ENCODE data around the gene CTRL.
"Not testable (repeated sequence)": the region's sequence is repeated elsewhere in the genome, so short reads cannot be mapped to it uniquely, and the experiment has no call there.

CTRL gene

GRCh38 chr16:67940446-67941089 lies 8.9 kb upstream of the CTRL start:
- DNase-seq = no peak

GRCh38 chr16:67939507-67940445 lies 8.1 kb upstream of the CTRL start:
- DNase-seq = no peak

GRCh38 chr16:67937713-67938112 lies 6.1 kb upstream of the CTRL start:
- not testable (repeated sequence) for DNase-seq

- no peak for DNase-seq
Measured at GRCh38 chr16:67936880-67937605, 5.4 kb upstream of the CTRL start.

- peak; percentile 79 for DNase-seq
Measured at GRCh38 chr16:67936124-67936879, 4.6 kb upstream of the CTRL start, which contains the start of gene PSMB10. TSS of gene PSMB10 (minus strand) at chr16:67936850. CDS start at chr16:67936749, 101 bp downstream.

GRCh38 chr16:67935402-67936123 lies 3.9 kb upstream of the CTRL start:
- DNase-seq = peak; percentile 93

GRCh38 chr16:67935101-67935401 lies 3.4 kb upstream of the CTRL start:
- DNase-seq = no peak

GRCh38 chr16:67934306-67935100 lies 2.8 kb upstream of the CTRL start:
- DNase-seq = no peak

GRCh38 chr16:67933805-67934204 lies 2.1 kb upstream of the CTRL start:
- DNase-seq = no peak

- no peak for DNase-seq
Measured at GRCh38 chr16:67932462-67932840, 789 bp upstream of the CTRL start.

GRCh38 chr16:67930678-67931211 lies 917 bp downstream of the CTRL start:
- DNase-seq = no peak

GRCh38 chr16:67930191-67930590 lies 1.5 kb downstream of the CTRL start:
- no peak for DNase-seq

- no peak for DNase-seq
Measured at GRCh38 chr16:67928561-67929364, 2.9 kb downstream of the CTRL start.

GRCh38 chr16:67928147-67928546 lies 3.5 kb downstream of the CTRL start:
- DNase-seq = no peak

GRCh38 chr16:67927131-67927941 lies 4.3 kb downstream of the CTRL start:
- no peak for DNase-seq

GRCh38 chr16:67926181-67926750 lies 5.4 kb downstream of the CTRL start:
- DNase-seq = no peak

GRCh38 chr16:67924140-67924906 lies 7.3 kb downstream of the CTRL start:
- no peak for DNase-seq
